ENCODE measurements around the gene TREX2. TPM values are rescaled to one million over a fixed set of nuclear protein-coding genes. Genes with fewer than 3 reads are reported as not detected.

Gene TREX2
- polyA plus RNA-seq, 1 donor (not counting 4 experiments of a cell fraction or from before 2014, with no cell fraction given), result 0.31 TPM

- no peak for DNase-seq (ENCODE audit: low read depth, low spot score)
- Histone ChIP-seq H3K27me3 (ENCODE audit: control insufficient read depth, extremely low read depth, insufficient read depth, low read length) (peaks cover 3% of the 10 kb centered on the region), H3K4me1 (ENCODE audit: control insufficient read depth, extremely low read depth, insufficient read depth, low read length) (peaks cover 5% of the 10 kb centered on the region), H3K4me2 (ENCODE audit: control insufficient read depth, extremely low read depth, insufficient read depth, low read depth, low read length) (no peak overlapping the region), H4K20me1 (ENCODE audit: control insufficient read depth, extremely low read depth, insufficient read depth, low read length) (no peaks in the 10 kb centered on the region), H3K79me2 (ENCODE audit: control insufficient read depth, insufficient read depth, low read length) (no peaks in the 10 kb centered on the region), H3K27ac (ENCODE audit: control insufficient read depth, insufficient read depth, low read length) (no peak overlapping the region), H3K9me1 (ENCODE audit: control insufficient read depth, extremely low read depth, insufficient read depth, low read length) (no peaks in the 10 kb centered on the region), H3K9ac (ENCODE audit: control insufficient read depth, extremely low read depth, insufficient read depth, low read length) (no peak overlapping the region), H3K36me3 (ENCODE audit: control insufficient read depth in 2 of 2, extremely low read depth in 1 of 2, insufficient read depth in 2 of 2, low read length in 2 of 2) (no peaks in the 10 kb centered on the region), H3K4me3 (ENCODE audit: control insufficient read depth in 2 of 3, extremely low read depth in 1 of 3, insufficient read depth in 2 of 3, low read depth in 1 of 3, low read length in 3 of 3) (no peak overlapping the region), H2AFZ (ENCODE audit: control insufficient read depth, low read length) (no peak overlapping the region), H3K9me3 (ENCODE audit: control insufficient read depth, low read depth, low read length) (no peaks in the 10 kb centered on the region)
- dilution Hi-C loops (cut with MboI; ENCODE audit: extremely low pct_ligation_motif_present, low sequenced_read_pairs), result no loop called here
- no peak for FAIRE-seq
- TF ChIP-seq EZH2 (IDR thresholded peaks at IDR 0.05; ENCODE audit: low read length) (no peak), CTCF (optimal IDR thresholded peaks at IDR 0.05 in 1 of 3, IDR thresholded peaks at IDR 0.05 in 1 of 3, conservative IDR thresholded peaks at IDR 0.05 in 1 of 3; ENCODE audit: extremely low read depth in 1 of 3, insufficient read depth in 2 of 3, low read length in 3 of 3) (no peak)
Observed at GRCh38 chrX:153477364-153477857, 31.6 kb upstream of the TREX2 start.

- no peak overlapping the region for H3K9ac ChIP-seq (ENCODE audit: control insufficient read depth, extremely low read depth, insufficient read depth, low read length)
- no peaks in the 10 kb centered on the region for H4K20me1 ChIP-seq (ENCODE audit: control insufficient read depth, extremely low read depth, insufficient read depth, low read length)
- dilution Hi-C loops (cut with MboI; ENCODE audit: extremely low pct_ligation_motif_present, low sequenced_read_pairs), result no loop called here
- no peaks in the 10 kb centered on the region for H3K79me2 ChIP-seq (ENCODE audit: control insufficient read depth, insufficient read depth, low read length)
- H3K9me1 ChIP-seq (ENCODE audit: control insufficient read depth, extremely low read depth, insufficient read depth, low read length), result no peaks in the 10 kb centered on the region
- no peak overlapping the region for H3K27ac ChIP-seq (ENCODE audit: control insufficient read depth, insufficient read depth, low read length)
- peaks cover 5% of the 10 kb centered on the region for H3K4me1 ChIP-seq (ENCODE audit: control insufficient read depth, extremely low read depth, insufficient read depth, low read length)
- no peak for DNase-seq (ENCODE audit: low read depth, low spot score)
- H3K27me3 ChIP-seq (ENCODE audit: control insufficient read depth, extremely low read depth, insufficient read depth, low read length), result peaks cover 3% of the 10 kb centered on the region
- no peaks in the 10 kb centered on the region for H3K36me3 ChIP-seq (ENCODE audit: control insufficient read depth in 2 of 2, extremely low read depth in 1 of 2, insufficient read depth in 2 of 2, low read length in 2 of 2)
- no peaks in the 10 kb centered on the region for H3K9me3 ChIP-seq (ENCODE audit: control insufficient read depth, low read depth, low read length)
- no peak for TF ChIP-seq EZH2 (IDR thresholded peaks at IDR 0.05; ENCODE audit: low read length)
- TF ChIP-seq CTCF (optimal IDR thresholded peaks at IDR 0.05 in 1 of 3, IDR thresholded peaks at IDR 0.05 in 1 of 3, conservative IDR thresholded peaks at IDR 0.05 in 1 of 3; ENCODE audit: extremely low read depth in 1 of 3, insufficient read depth in 2 of 3, low read length in 3 of 3), result no peak
- H2AFZ ChIP-seq (ENCODE audit: control insufficient read depth, low read length), result no peak overlapping the region
- H3K4me2 ChIP-seq (ENCODE audit: control insufficient read depth, extremely low read depth, insufficient read depth, low read depth, low read length), result no peak overlapping the region
- no peak overlapping the region for H3K4me3 ChIP-seq (ENCODE audit: control insufficient read depth in 2 of 3, extremely low read depth in 1 of 3, insufficient read depth in 2 of 3, low read depth in 1 of 3, low read length in 3 of 3)
- no peak for FAIRE-seq
Observed at GRCh38 chrX:153476666-153477363, 31.0 kb upstream of the TREX2 start.
